GM12878 (cell line): Measurements from ENCODE around the gene SLC25A45. TPM values are rescaled to one million over a fixed set of nuclear protein-coding genes. Genes with fewer than 3 reads are reported as not detected.

Experiments used
- ATAC-seq: fragments of 200-7000 bp; cut with Tn5 transposase; 3 replicates; pipeline ENCODE4 v1.9.1; 2020; ENCODE audit warnings: mild to moderate bottlenecking, moderate library complexity
- BruUV-seq: library from RNA; stranded (reverse); fragments of 400-500 nt; replicated peaks from 2 replicates; lab custom pipeline; 2021; lab: Mats Ljungman, UMichigan
- CTCF ChIA-PET: fragments of 300-600 bp; sonication (Branson Sonifier 250); formaldehyde crosslinking; extraction: SDS; loops from one replicate; lab custom pipeline; 2021; ENCODE audit warnings: inconsistent platforms; lab: Yijun Ruan, JAX
- POLR2A ChIA-PET: fragments of 350-600 bp; formaldehyde crosslinking; extraction: SDS; loops from one replicate; lab custom pipeline; 2021; ENCODE audit warnings: inconsistent platforms; lab: Charles Lee
- RAD21 ChIA-PET: fragments of 300-600 bp; sonication (Branson Sonifier 250); formaldehyde crosslinking; loops from one replicate; lab custom pipeline; 2023; ENCODE audit warnings: antibody characterized with exemption; ENCODE audit not compliant: unreplicated experiment; lab: Charles Lee
- SMC1A ChIA-PET: fragments of 300-600 bp; sonication (Branson Sonifier 250); formaldehyde crosslinking; loops from one replicate; lab custom pipeline; 2023; ENCODE audit not compliant: unreplicated experiment, uncharacterized antibody; lab: Charles Lee
- DNase-seq: peaks from one replicate; pipeline ENCODE4 v3.0.0-alpha.2; 2011; ENCODE audit warnings: low read depth, low spot score
- FAIRE-seq: peaks from 3 replicates; lab custom pipeline; 2011; peaks lifted over from hg19 to GRCh38; lab: Jason Lieb, UNC
- H2AFZ ChIP-seq: 2 replicates; pipeline ENCODE4 v1.6.0; 2011; ENCODE audit warnings: low read depth, low read length, control low read depth; ENCODE audit not compliant: control insufficient read depth
- H3K27ac ChIP-seq: 2 replicates; pipeline ENCODE4 v1.5.1; 2011; ENCODE audit warnings: control low read depth; ENCODE audit not compliant: control insufficient read depth, insufficient read depth
- H3K27me3 ChIP-seq, 2 experiments: replicated peaks in 1 of 2; 2 replicates each; pipeline versions ENCODE4 v1.6.0 to v1.6.1; 2011; ENCODE audit warnings: low read length in 1 of 2; ENCODE audit not compliant: control insufficient read depth in 2 of 2, insufficient read depth in 2 of 2
- H3K36me3 ChIP-seq, 2 experiments: 2 replicates each; pipeline ENCODE4 v1.5.1; 2011; ENCODE audit warnings: low read length in 1 of 2; ENCODE audit not compliant: control insufficient read depth in 2 of 2, insufficient read depth in 2 of 2
- H3K4me1 ChIP-seq: 2 replicates; pipeline ENCODE4 v1.6.1; 2011; ENCODE audit warnings: mild to moderate bottlenecking, low read length, moderate library complexity, mixed read lengths; ENCODE audit not compliant: control insufficient read depth, insufficient read depth
- H3K4me2 ChIP-seq: 2 replicates; pipeline ENCODE4 v1.6.0; 2011; ENCODE audit warnings: control low read depth; ENCODE audit not compliant: control insufficient read depth, insufficient read depth
- H3K4me3 ChIP-seq: fragments of 200-600 bp; sonication (generic); 2 replicates; pipeline ENCODE4 v1.5.1; 2016
- H3K79me2 ChIP-seq: 2 replicates; pipeline ENCODE4 v1.6.0; 2011; ENCODE audit warnings: low read length; ENCODE audit not compliant: control insufficient read depth, insufficient read depth
- H3K9ac ChIP-seq: 2 replicates; pipeline ENCODE4 v1.8.0; 2011; ENCODE audit warnings: low read length, control low read depth, mixed read lengths; ENCODE audit not compliant: control insufficient read depth, insufficient read depth
- H3K9me3 ChIP-seq: replicated peaks from 3 replicates; pipeline ENCODE4 v1.5.1; 2011; ENCODE audit warnings: mild to moderate bottlenecking, low read length; ENCODE audit not compliant: control insufficient read depth, insufficient read depth
- H4K20me1 ChIP-seq: 2 replicates; pipeline ENCODE4 v1.6.0; 2011; ENCODE audit not compliant: control insufficient read depth, insufficient read depth
- ATF7 ChIP-seq: fragments of 450-650 bp; IDR thresholded peaks from 2 replicates; pipeline ENCODE4 v1.6.1; 2016; ENCODE audit warnings: low read depth, mild to moderate bottlenecking
- HDGF ChIP-seq: fragments of 450-650 bp; IDR thresholded peaks from 2 replicates; pipeline ENCODE4 v1.6.1; 2016; ENCODE audit warnings: antibody characterized with exemption
- MEF2A ChIP-seq: IDR thresholded peaks from 2 replicates; pipeline ENCODE4 v1.6.1; 2011; ENCODE audit warnings: low read depth, mild to moderate bottlenecking, low read length, moderate library complexity; ENCODE audit not compliant: insufficient read depth
- MYB ChIP-seq: fragments of 150-350 bp; IDR thresholded peaks from 2 replicates; pipeline ENCODE4 v1.6.1; 2014; ENCODE audit warnings: mild to moderate bottlenecking, low read depth, low read length, borderline replicate concordance
- RELA ChIP-seq: fragments of 450-650 bp; IDR thresholded peaks from 2 replicates; pipeline ENCODE4 v1.8.0; 2014; ENCODE audit warnings: borderline replicate concordance; ENCODE audit not compliant: partially characterized antibody
- SIN3A ChIP-seq: IDR thresholded peaks from 2 replicates; pipeline ENCODE4 v1.6.1; 2012; ENCODE audit warnings: low read depth, low read length, improper control_type of control experiment
- WGBS: methylation state at CpG from one replicate; pipeline ENCODE4 v1.1.6; 2016; ENCODE audit warnings: low lambda C conversion rate; ENCODE audit not compliant: insufficient replicate concordance, insufficient coverage; ENCODE audit errors: missing lambda C conversion rate; 5-methylcytosine and 5-hydroxymethylcytosine counted together
- in situ Hi-C: fragments of 300-500 bp; cut with MboI; formaldehyde crosslinking; loops from 9 replicates; pipeline ENCODE4 v1.14.3; 2018; ENCODE audit warnings: mixed read lengths
- intact Hi-C: fragments of 100-400 bp; cut with micrococcal nuclease; formaldehyde crosslinking; loops from one replicate; pipeline ENCODE4 v1.14.2; 2022; ENCODE audit not compliant: unreplicated experiment
- polyA plus RNA-seq, 11 experiments: library from polyadenylated mRNA; depleted of rRNA in 4 of 11; unstranded in 6 of 11; stranded (reverse) in 5 of 11; fragments of >200 nt; fragmentation: Nextera tagmentation in 4 of 11; fragmentation: Illumina TruSeq in 1 of 11; extraction: Ambion mirVana in 4 of 11; extraction: Trizol in 1 of 11; gene quantifications; 1 replicate in 1 of 11; 2 replicates in 10 of 11; pipeline versions ENCODE4 v1.2.1 to v1.2.3, GENCODE V29; 2011 to 2016; ENCODE audit warnings: inconsistent platforms in 2 of 11, missing spikeins in 2 of 11, low read depth in 1 of 11
- total RNA-seq, 4 experiments: library from RNA; depleted of rRNA in 3 of 4; stranded (reverse); fragments of >200 nt in 3 of 4; fragmentation: Illumina TruSeq in 1 of 4; extraction: Trizol in 1 of 4; gene quantifications; 2 replicates each; pipeline versions ENCODE4 v1.2.1 to v1.2.3, GENCODE V29; 2013 to 2021
- TF ChIP-seq, protein P1 (sequence below): IDR thresholded peaks from 2 replicates; pipeline ENCODE4 v1.6.1; 2012; ENCODE audit warnings: mild to moderate bottlenecking, low read depth, low read length
- TF ChIP-seq, protein P2 (sequence below): fragments of 450-650 bp; IDR thresholded peaks from 2 replicates; pipeline ENCODE4 v1.6.1; 2017; ENCODE audit warnings: antibody characterized with exemption, mild to moderate bottlenecking, moderate library complexity
- TF ChIP-seq, protein P3 (sequence below): IDR thresholded peaks from 2 replicates; pipeline ENCODE4 v1.6.1; 2011; ENCODE audit warnings: borderline replicate concordance, low read depth, mild to moderate bottlenecking, moderate library complexity, mixed read lengths, low read length; ENCODE audit not compliant: insufficient read depth; ENCODE audit errors: extremely low read length

The SLC25A45 gene
- total and polyA plus RNA-seq, 10 of the 15 experiments (the other 5 are each of a cell fraction or from before 2014, with no cell fraction given), result 4.1 to 35.2 (median 20.3) TPM

- BruUV-seq, result no TSS peak
- Histone ChIP-seq H3K9ac (peak overlapping the region; percentile 99), H3K4me1 (peaks cover 36% of the 10 kb centered on the region), H3K27ac (peak overlapping the region; percentile 100), H3K4me2 (peak overlapping the region; percentile 100), H3K4me3 (peak overlapping the region; percentile 95), H4K20me1 (peaks cover 18% of the 10 kb centered on the region), H3K79me2 (peaks cover 100% of the 10 kb centered on the region), H2AFZ (no peak overlapping the region), H3K36me3 (no peaks in the 10 kb centered on the region; a peak in 2 of 4 replicates), H3K27me3 (no peaks in the 10 kb centered on the region), H3K9me3 (no peaks in the 10 kb centered on the region)
- under 1% methylated on average over 18 of the region's 18 CpGs for WGBS
- ChIA-PET POLR2A (interaction anchor here (0.5 to 13.6 kb wide), 17 partner anchors 8 to 213 kb away, joined by 3 to 323 read pairs (median 4); partner anchors contain the start of genes DPF2, FRMD8, MALAT1 and SIPA1), CTCF (interaction anchor here (0.7 to 15.3 kb wide), 10 partner anchors 9 to 89 kb away, joined by 3 to 362 read pairs (median 3); partner anchors contain the start of gene MALAT1), RAD21 (interaction anchor here (1.0 to 15.3 kb wide), 10 partner anchors 8 to 86 kb away, joined by 3 to 282 read pairs (median 7); partner anchors contain the start of gene MALAT1), SMC1A (interaction anchor here (0.7 to 12.7 kb wide), 10 partner anchors 8 to 82 kb away, joined by 3 to 232 read pairs (median 7); partner anchors contain the start of gene MALAT1)
- DNase-seq, result no peak
- ATAC-seq, result no peak
- intact Hi-C loops (loop anchor here (5.0 kb wide), 1 partner anchor 33 kb away; no protein-coding TSS in a partner anchor), in situ Hi-C loops (loop anchor here (10.0 kb wide), 1 partner anchor 560 kb away; no protein-coding TSS in a partner anchor)
- FAIRE-seq, result no peak
- TF ChIP-seq ATF7 (no peak), MYB (peak; percentile 57; the same call in 1 of the 2 replicates), HDGF (0 out of 2 replicates have a peak, but pooled peaks have one; percentile 31), RELA (peak; percentile 20), SIN3A (peak; percentile 23; the same call in 1 of the 2 replicates), MEF2A (0 out of 2 replicates have a peak, but pooled peaks have one; percentile 21)
- TF ChIP-seq, protein P1, sequence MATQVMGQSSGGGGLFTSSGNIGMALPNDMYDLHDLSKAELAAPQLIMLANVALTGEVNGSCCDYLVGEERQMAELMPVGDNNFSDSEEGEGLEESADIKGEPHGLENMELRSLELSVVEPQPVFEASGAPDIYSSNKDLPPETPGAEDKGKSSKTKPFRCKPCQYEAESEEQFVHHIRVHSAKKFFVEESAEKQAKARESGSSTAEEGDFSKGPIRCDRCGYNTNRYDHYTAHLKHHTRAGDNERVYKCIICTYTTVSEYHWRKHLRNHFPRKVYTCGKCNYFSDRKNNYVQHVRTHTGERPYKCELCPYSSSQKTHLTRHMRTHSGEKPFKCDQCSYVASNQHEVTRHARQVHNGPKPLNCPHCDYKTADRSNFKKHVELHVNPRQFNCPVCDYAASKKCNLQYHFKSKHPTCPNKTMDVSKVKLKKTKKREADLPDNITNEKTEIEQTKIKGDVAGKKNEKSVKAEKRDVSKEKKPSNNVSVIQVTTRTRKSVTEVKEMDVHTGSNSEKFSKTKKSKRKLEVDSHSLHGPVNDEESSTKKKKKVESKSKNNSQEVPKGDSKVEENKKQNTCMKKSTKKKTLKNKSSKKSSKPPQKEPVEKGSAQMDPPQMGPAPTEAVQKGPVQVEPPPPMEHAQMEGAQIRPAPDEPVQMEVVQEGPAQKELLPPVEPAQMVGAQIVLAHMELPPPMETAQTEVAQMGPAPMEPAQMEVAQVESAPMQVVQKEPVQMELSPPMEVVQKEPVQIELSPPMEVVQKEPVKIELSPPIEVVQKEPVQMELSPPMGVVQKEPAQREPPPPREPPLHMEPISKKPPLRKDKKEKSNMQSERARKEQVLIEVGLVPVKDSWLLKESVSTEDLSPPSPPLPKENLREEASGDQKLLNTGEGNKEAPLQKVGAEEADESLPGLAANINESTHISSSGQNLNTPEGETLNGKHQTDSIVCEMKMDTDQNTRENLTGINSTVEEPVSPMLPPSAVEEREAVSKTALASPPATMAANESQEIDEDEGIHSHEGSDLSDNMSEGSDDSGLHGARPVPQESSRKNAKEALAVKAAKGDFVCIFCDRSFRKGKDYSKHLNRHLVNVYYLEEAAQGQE, result 0 out of 2 replicates have a peak, but pooled peaks have one; percentile 4
- TF ChIP-seq, protein P2, sequence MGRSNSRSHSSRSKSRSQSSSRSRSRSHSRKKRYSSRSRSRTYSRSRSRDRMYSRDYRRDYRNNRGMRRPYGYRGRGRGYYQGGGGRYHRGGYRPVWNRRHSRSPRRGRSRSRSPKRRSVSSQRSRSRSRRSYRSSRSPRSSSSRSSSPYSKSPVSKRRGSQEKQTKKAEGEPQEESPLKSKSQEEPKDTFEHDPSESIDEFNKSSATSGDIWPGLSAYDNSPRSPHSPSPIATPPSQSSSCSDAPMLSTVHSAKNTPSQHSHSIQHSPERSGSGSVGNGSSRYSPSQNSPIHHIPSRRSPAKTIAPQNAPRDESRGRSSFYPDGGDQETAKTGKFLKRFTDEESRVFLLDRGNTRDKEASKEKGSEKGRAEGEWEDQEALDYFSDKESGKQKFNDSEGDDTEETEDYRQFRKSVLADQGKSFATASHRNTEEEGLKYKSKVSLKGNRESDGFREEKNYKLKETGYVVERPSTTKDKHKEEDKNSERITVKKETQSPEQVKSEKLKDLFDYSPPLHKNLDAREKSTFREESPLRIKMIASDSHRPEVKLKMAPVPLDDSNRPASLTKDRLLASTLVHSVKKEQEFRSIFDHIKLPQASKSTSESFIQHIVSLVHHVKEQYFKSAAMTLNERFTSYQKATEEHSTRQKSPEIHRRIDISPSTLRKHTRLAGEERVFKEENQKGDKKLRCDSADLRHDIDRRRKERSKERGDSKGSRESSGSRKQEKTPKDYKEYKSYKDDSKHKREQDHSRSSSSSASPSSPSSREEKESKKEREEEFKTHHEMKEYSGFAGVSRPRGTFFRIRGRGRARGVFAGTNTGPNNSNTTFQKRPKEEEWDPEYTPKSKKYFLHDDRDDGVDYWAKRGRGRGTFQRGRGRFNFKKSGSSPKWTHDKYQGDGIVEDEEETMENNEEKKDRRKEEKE, result no peak
- TF ChIP-seq, protein P3, sequence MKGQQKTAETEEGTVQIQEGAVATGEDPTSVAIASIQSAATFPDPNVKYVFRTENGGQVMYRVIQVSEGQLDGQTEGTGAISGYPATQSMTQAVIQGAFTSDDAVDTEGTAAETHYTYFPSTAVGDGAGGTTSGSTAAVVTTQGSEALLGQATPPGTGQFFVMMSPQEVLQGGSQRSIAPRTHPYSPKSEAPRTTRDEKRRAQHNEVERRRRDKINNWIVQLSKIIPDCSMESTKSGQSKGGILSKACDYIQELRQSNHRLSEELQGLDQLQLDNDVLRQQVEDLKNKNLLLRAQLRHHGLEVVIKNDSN, result no peak
These were observed 42.0 kb upstream of the SLC25A45 start for GRCh38 chr11:65424205-65425104.
